GM21825 (cell line): ENCODE measurements around the gene UGGT2.
"Not testable (repeated sequence)": the region's sequence is repeated elsewhere in the genome, so short reads cannot be mapped to it uniquely, and the experiment has no call there.

Experiments used
- ATAC-seq: cut with Tn5 transposase; IDR thresholded peaks from one replicate; pipeline ENCODE4 v1.9.1; 2021; ENCODE audit warnings: mild to moderate bottlenecking, moderate library complexity; ENCODE audit not compliant: unreplicated experiment

UGGT2 gene

DNA sequence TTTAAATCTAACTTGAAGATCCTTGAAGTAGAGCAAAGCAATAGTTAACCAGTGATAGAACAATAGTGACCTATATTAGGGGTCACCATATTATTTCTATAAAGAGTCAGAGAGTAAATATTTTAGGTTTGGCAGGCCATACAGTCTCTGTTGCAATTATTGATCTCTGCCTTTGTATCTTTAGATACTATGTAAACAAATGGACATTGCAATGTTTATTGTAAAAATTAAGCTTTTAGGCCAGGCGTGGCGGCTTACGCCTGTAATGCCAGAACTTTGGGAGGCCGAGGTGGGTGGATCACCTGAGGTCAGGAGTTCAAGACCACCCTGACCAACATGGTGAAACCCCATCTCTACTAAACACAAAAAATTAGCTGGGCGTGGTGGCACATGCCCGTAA lies 80.5 kb downstream of the UGGT2 start:
- not testable (repeated sequence) for ATAC-seq

DNA sequence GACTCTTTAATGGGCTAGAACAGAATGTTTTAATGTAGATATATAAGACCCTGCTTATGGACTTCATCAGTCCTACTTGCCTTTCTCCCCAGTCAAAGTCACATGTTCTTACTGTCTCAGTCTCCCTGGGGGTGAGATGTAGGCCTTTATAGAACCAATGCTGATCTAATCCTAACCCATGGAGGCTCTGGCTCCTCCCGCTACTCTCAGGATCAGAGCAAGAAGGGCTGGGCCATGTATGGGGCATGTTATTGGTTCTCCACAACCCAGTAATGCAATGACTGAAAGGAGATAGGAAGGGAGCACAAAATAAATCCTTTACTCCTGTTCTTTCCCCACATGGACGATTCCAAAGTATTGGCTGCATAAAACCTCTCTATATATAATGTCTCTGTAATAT lies 82.3 kb downstream of the UGGT2 start:
- no peak for ATAC-seq

DNA sequence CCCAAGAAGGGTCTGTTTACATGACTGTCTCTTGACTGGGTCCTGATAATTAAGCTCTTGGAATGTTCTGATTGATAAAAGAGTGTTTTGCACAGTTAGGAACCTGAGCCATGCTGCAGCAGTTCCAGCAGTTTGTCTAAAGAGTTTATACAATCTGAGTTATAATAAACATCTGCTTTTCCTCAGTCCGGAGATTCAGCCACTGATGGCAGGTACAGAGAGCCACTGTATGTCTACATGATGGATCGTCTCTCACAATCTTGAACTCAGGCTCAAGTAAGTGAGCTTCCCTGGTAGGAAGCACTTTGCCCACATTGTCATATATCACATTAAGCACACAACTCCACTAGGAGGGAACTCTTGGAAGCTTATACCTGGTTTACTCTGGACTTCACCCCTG lies 84.3 kb downstream of the UGGT2 start:
- no peak for ATAC-seq

DNA sequence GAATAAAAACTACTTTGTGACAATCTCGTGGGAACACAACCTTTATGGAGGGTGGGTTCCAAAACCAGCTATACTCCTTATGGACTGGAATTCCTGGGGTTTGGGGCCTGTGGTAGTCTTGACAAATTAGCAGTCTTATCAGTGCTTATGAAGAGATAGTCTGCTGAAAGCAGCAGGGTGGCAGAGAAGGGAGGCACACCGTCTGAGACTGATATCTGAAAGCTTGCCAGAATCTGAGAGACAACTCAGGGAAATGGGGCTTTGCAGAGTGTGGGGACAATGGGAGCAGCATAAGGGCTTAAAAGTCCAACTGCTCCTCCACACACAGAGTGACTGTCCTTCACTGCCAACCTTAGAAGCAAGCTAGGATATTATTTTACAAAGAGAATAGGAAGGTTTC lies 95.9 kb downstream of the UGGT2 start:
- ATAC-seq: no peak

DNA sequence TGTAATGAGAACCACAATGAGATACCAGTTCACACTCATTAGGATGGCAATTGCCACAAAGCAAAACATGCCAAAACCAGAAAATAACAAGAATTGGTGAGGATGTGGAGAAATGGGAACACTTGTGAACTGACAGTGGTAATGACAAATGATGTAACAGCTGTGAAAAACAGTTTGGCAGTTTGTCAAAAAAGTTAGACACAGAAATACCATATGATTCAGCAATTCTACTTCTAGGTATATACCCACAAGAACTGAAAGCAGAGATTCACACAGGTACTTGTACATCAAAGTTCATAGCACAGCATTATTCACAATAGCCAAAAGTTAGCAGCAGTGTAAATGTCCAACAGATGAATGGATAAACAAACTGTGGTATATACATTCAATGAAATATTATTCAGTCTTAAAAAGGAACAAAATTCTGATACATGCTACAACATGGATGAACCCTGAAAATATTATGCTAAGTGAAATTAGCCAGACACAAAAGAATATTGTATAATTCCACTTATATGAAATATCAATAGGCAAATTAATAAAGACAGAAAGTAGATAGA lies 96.5 kb downstream of the UGGT2 start:
- ATAC-seq: no peak

DNA sequence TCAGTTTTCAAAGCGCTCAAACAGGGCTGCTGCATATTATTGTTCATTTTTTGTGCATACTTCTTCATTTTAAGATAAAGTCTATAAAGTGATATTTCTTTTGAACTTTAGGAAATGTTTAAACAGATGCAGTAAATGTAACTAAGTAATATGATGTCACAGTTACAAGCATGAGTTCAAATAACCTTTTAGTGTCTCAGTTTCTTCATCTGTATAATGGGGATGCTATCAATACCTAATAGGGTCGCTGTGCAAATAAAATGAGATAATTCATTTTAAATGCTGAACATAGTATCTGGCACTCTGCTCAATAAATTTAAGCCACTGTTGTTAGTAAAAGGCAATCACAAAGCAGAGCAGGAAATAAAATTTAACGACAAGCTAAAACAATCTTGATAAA lies 97.5 kb downstream of the UGGT2 start:
- ATAC-seq: no peak

DNA sequence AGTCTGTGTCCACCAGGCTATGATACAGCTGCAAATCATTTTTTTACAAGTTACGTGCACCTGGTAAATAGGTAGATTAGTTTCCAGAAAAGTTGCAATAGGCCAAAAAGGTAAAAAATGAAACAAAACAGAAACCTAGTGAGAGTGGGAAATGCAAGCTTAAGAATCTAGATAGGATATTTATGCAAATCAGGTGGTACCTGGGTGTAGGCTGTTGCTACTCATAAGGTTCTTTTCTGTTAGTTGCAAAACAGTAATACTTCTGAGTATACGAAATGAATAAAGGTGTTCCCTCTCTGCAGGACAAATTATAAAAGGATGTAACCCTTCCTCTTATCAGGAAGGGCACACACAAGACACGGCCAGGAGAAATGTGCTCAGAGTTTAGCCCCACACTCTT lies 97.9 kb downstream of the UGGT2 start:
- no peak for ATAC-seq

DNA sequence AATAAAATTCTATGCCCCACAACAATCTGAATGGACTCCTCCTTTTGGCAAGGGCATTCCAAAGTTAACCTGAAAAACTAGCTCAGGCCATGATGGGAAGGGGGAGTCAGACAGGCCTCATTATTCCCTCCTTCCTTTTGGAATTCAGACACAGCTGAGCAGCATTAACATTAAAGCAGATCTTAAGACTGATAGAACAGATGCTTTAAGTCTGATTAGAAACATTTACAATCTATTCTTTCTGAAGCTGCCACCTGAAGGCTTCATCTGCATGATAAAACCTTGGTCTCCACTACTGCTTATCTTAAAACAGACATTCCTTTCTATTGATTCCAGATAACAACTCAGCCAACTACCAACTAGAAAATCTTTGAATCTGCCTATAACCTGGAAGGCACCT lies 98.9 kb downstream of the UGGT2 start:
- ATAC-seq: no peak

DNA sequence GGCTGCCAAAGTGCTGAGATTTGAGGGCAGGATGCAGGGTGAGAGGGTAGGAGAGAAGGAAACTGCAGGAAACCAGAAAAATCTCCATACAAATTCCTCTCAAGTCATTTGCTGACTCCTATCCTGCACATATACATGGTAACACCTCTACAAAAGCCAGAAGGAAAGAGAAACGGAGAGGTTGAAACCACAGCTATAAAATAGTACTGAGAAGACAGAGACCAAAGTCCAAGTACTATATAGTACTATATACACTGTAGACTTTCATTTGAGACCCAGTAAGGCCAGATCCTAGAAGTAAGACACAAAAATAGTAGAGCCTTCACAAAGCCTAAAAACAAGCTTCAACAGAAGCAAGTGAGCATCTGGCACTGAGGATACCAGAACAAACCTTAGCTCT lies 103.1 kb downstream of the UGGT2 start:
- no peak for ATAC-seq

DNA sequence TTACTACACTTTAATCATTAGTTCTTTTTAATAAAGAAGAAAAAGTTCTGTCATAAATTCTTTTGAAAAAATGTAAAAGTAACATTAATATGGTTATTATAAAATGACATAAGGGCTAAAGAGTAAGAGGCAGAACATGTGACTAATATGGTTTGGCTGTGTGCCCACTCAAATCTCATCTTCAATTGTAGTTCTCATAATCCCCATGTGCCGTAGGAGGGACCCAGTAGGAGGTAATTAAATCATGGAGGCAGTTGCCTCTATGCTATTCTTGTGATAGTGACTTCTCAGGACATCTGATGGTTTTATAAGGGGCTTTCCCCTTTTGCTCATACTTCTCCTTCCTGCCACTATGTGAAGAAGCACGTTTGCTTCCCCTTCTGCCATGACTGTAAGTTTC lies 104.5 kb downstream of the UGGT2 start:
- ATAC-seq: no peak

DNA sequence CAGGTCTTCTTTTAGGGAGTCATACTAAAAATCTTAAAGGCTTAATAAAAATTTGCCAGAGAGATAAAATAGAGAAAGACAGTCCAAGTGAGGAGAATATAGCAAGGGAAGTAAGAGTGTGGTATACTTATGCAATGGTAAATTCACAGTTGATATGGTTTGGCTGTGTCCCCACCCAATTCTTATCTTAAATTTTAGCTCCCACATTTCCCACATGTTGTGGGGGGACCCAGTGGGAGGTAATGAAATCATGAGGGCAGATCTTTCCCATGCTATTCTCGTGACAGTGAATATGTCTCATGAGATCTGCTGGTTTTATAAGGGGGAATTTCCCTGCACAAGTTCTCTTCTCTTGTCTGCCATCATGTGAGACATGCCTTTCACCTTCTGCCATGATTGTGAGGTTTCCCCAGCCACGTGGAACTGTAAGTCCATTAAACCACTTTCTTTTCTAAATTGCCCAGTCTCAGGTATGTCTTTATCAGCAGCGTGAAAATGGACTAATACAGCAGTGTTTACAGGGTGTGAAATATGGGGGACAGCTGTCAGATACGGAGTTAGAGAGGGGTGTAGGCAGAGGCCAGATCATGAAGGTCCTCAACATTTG lies 115.4 kb downstream of the UGGT2 start:
- no peak for ATAC-seq

DNA sequence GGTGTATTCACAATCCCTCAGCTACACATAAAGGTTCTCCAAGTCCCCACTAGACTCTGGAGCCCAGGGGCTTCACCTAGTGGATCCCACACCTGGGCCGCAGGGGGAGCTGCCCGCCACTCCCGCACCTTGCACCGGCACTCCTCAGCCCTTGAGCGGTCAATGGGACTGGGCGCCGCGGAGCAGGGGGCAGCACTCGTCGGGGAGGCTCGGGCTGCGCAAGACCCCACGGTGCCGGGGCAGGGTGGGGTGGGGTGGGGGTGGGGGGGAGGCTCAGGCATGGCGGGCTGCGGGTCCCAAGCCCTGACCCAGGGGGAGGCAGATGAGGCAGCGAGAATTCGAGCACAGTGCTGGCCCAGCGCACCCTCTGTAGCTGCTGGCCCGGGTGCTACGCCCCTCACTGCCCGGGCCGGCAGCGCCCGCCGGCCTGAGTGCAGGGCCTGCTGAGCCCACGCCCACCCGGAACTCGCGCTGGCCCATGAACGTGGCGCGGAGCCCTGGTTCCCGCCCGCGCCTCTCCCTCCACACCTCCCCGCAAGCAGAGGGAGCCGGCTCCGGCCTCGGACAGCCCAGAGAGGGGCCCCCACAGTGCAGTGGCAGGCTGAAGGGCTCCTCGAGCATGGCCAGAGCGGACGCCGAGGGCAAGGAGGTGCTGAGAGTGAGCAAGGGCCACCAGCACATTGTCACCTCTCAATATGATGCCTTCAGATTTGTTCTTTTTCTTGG lies 121.7 kb downstream of the UGGT2 start:
- ATAC-seq: no peak

DNA sequence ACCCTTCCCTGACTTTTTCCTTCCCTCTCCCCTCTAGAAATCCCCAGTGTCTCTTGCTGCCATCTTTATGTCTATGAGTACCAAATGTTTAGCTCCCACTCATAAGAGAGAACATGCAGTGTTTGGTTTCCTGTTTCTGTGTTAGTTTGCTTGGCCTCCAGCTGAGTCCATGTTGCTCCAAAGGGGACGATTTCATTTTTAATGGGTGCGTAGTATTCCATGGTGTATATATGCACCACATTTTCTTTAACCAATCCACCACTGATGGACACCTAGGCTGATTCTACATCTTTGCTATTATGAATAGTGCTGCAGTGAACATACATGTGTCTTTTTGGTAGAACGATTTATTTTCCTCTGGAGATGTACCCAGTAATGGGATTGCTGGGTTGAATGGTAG lies 123.8 kb downstream of the UGGT2 start:
- no peak for ATAC-seq

DNA sequence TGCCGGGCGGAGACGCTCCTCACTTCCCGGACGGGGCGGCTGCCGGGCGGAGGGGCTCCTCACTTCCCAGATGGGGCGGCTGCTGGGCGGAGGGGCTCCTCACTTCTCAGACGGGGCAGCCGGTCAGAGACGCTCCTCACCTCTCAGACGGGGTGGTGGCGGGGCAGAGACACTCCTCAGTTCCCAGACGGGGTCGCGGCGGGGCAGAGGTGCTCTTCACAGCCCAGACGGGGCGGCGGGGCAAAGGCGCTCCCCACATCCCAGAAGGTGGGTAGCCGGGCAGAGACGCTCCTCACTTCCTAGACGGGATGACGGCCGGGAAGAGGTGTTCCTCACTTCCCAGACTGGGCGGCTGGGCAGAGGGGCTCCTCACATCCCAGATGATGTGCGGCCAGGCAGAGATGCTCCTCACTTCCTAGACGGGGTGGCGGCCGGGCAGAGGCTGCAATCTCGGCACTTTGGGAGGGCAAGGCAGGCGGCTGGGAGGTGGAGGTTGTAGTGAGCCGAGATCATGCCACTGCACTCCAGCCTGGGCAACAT lies 124.8 kb downstream of the UGGT2 start:
- not testable (repeated sequence) for ATAC-seq

DNA sequence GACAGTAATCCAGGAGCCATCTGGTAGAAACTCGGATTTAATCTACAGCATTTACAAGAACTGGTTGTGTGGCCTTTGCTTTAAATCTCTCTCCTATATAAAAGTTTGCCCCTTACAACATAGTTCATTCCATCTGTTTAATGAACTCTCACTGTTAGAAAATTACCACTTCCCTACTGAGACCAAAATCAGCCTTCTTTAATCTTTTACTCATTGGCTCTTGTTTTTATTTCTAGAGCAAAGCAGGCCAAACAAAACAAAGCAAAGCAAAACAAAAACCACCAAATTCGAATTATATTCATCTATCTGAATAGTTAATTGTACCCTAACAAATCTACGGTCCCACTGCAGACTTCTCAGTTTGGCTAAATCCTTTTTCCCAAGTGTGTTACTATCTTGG lies 127.0 kb downstream of the UGGT2 start:
- ATAC-seq: no peak

DNA sequence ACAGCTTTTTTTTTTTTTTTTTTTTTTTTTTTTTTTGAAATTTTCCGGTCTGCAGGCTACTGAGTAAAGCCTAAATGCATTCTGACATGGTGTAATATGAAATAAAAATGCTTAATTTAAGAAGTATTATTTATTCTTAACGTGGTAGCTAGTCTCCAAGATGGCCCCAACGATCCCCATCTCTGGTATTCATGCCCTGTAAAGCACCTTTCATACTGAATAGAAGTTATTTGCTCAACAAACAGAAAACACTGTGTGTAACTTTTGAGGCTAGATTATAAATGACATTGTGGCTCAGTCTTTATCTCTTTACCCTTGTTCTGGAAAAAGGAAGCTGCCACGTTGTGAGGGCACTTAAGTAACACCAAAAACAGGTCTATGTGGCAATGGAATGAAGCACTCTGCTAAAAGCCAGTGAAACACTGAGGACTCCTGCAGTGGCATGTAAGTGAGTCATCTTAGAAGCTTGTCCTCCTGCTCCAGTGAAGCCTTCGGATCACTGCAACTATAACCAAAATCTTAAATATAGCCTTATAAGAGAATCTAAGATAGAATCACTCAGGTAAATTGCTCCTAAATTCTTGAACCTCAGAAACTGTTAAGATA lies 128.7 kb downstream of the UGGT2 start:
- ATAC-seq: no peak

DNA sequence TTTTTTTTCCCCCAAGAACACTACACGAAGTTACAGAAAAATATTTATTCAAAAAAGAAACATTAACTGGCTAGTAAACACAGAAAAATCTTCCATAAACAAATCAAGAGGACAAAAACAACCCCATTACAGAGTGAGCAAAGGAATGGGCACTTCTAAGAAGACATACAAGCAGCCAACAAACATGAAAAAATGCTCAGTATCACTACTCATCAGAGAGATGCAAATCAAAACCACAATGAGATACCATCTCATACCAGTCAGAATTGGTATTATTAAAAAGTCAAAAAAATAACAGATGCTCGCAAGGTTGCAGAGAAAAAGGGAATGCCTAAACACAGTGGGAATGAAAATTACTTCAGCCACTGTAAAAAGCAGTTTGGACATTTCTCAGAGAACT lies 131.7 kb downstream of the UGGT2 start:
- no peak for ATAC-seq

DNA sequence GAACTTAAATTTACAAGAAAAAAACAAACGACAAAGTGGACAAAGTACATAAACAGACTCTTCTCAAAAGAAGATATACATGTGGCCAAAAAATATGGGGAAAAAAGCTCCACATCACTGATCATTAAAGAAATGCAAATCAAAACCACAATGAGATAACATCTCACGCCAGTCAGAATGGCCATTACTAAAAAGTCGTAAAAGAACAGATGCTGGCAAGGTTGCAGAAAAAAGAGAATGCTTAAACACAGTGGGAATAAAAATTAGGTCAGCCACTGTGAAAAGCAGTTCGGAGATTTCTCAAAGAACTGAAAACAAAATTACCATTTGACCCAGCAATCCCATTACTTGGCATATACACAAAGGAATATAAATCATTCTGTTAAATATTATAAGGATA lies 132.7 kb downstream of the UGGT2 start:
- no peak for ATAC-seq

DNA sequence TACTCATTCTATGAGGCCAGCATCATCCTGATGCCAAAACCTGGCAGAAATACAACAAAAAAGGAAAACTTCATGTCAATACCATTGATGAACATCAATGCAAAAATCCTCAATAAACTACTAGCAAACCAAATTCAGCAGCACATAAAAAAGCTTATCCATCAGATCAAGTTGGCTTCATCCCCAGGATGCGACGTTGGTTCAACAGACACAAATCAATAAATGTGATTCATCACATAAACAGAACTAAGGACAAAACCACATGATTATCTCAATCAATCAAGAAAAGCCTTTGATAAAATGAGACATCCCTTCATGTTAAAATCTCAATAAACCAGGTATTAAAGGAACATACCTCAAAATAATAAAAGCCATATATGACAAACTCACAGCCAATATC lies 134.3 kb downstream of the UGGT2 start:
- no peak for ATAC-seq

DNA sequence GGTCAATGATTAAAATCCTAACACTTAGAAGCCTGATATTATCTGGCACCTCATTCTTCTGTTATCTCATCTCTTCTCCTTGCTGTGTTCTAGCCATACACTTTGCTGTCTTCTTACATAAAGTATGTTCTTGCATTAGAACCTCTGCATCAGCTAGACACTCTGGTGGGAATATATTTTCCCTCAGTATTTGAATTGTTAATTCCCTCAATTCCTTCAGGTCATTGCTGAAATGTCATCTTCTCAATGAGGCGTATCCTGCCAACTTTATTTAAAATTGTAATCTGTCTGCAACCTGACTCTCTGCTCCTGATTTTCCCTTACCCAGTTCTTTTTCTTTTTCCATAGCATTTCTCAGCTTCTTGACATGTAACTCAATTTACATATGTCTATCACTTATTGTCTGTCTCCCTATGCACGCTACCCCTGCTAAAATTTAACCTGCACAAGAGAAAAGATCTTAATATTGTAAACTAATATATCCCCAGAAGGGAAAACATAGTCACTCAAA lies 138.2 kb downstream of the UGGT2 start:
- no peak for ATAC-seq

DNA sequence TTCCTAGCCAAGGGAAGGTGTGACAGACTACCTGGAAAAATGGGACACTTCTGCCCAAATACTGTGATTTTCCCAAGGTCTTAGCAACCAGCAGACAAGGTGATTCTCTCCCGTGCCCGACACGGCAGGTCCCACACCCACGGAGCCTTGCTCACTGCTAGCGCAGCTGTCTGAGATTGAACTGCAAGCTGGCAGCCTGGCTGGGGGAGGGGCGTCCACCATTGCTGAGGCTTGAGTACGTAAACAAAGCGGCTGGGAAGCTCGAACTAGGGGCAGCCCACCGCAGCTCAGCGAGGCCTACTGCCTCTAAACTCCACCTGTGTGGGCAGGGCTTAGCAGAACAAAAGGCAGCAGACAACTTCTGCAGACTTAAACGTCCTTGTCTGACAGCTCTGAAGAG lies 146.2 kb downstream of the UGGT2 start:
- no peak for ATAC-seq

DNA sequence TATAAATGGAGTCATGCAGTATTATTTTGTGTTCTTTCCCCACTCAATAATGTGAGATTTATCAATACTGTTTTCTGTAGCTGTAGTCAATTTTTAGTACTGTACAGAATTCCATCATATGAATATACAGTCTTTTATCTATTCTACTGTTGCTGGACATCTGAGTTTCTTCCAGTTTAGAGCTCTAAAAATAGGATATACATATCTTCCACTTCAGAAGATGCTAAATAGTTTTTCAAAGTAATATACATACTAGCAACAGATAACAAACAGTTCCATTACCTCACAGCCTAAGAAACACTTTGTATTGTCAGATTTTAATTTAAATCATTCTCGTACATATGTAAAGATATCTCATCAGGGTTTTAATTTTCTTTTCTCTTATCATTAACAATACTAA lies 149.6 kb downstream of the UGGT2 start:
- ATAC-seq: no peak
